HuH-7 (cell line): ENCODE results near the gene MDFIC2.
"Not testable (repeated sequence)": the region's sequence is repeated elsewhere in the genome, so short reads cannot be mapped to it uniquely, and the experiment has no call there.

Source experiments
- DNase-seq: peaks from one replicate; pipeline ENCODE4 v3.0.0; 2011; ENCODE audit warnings: low spot score

MDFIC2 gene

DNA sequence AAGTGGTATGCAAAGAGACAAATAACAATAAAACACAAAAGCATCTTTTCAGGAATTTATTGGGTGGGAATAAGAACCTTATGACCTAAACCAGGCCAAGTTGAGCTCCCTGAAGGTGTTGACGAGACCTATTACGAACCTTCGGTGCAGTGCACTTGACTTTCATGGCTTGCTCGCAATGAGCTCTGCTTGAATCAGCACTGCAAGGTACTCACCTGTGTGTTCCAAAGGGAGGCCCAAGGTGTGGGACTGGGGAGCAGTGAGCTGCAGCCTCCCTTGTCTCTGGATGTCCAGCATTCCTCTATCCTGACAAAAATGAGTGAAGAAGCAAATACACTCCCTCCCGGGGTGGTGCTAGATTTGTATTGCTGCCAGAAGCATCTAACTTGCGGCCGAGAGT is at the start of gene MDFIC2:
Gene MDFIC2, minus strand, starts transcription at position 303 of the 400 bp plus-strand sequence. CDS start 665 bp downstream, outside the sequence.
- DNase-seq = no peak

DNA sequence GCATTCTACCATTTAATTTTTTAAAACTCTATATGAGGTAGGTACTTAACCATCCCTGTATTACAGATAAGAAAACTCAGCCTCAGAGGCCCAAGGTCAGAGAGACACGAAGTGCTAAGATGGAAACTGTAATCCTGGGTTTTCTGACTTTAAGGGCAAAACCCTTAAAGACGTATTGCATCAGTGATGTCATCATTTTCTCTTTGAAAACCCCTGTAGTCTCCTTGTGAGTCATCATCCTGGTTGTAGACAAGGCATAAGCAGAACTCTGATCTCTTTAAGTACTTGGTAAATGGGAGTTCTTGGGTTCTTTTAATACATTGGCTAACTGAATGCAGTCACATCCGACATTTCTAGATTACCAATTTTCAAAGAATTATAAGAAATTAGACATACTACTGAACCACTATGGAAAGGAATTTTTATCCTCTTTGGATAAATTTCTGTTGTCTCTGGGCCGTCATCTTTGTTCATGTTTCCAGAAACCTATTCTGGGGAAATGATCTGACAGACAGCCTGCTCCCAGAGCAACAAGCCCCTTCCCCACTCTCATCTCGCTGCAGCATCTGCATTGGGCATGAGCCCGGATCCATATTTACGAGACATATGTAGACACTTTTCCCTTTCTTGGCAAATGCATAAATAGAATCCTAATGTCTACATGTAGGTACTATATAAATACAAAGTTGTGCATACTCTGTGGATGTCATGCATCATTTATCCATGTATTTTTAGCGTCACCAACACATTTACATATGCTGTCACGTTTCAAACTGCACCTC is 48.7 kb upstream of the MDFIC2 start:
- no peak for DNase-seq

GRCh38 chr3:70359711-70360110 is 47.3 kb upstream of the MDFIC2 start:
- no peak for DNase-seq

DNA sequence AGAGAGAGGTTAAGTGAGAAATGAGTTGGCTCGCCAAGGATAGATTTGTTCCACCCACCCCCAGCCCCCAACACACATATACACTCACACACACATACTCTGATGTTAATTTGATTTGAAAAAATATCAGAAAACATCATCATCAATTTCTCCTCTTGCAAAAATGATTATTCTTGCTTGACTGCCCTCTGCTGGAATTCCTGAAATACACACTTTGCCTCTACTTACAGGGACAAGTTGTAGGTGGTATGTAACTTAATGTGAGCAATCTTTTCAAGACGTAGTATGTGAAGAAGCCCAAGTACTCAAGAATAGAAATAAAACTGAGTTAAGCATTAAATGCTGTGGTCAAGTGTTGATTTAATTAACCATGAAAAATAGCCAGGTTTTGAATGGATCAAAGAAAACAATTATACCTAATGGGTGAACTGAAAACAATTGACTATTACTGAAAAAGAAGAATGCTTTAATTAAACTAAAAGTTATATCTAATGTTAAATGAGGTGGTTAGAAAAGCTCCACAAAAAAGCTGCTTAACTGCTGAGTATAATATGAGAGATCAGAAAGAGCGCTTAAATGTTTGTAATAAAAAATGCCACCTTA is 46.6 kb upstream of the MDFIC2 start:
- no peak for DNase-seq

GRCh38 chr3:70352215-70352614 is 39.8 kb upstream of the MDFIC2 start:
- no peak for DNase-seq

DNA sequence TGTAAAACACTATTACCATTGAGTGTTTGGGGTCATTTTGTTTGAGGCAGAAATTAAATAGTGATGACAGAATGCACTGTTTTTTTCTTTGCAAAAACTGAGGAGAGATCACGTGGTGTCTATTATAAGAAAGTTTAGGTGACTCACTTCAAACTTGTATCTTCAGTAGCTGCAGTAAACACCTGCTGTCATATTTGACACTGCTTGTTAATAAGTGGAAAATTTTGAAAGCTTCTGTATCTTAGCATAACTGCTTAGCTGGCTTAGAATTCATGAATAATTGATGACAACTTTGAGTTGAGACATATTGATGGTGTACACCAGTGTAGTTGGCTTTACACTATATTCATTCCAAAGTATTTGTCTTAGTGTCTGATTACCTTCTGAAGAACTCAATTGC is 29.7 kb upstream of the MDFIC2 start:
- no peak for DNase-seq

GRCh38 chr3:70336885-70337284 is 24.4 kb upstream of the MDFIC2 start:
- DNase-seq = not testable (repeated sequence)

GRCh38 chr3:70333080-70333479 is 20.6 kb upstream of the MDFIC2 start:
- DNase-seq = no peak

DNA sequence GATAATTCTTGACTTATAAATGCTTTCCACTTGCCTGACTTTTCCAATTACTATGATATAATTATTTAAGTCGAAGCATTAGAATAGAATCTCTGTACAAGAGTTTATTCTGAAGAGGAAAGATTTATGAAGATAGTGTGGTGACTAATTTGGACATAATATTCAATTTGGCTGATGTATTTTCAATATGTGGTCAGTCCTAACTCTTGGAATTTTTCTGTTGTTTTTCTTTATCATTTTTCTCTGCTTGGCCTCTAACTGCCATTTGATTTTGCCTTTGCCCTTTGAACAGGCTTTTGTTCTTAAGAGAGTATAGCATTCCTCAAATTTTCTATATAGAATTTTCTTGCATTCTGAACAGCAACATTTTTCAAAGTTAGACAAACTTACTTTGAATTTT is 2.6 kb upstream of the MDFIC2 start:
- DNase-seq = no peak

GRCh38 chr3:70310809-70311208 is 1.6 kb downstream of the MDFIC2 start:
- no peak for DNase-seq

DNA sequence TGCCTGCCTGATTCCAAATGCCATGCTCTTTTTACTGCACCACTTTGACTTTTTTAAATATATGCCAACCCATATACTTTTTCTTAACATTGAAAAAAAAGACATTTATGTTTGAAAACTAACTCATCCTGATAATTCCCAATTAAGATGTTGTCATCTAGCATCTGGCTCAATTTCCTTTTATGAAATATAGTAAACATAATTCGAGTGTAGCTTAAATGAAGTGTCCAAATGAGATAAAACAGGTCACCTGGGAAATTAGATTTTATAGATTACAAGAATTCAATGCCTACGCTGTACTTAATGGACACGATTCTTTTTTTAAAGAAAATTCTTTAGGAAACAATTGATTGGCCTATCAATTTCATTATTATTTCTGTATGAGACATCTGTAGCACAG is 2.8 kb downstream of the MDFIC2 start:
- DNase-seq = no peak

GRCh38 chr3:70308760-70309159 is 3.7 kb downstream of the MDFIC2 start:
- peak; percentile 3 for DNase-seq

DNA sequence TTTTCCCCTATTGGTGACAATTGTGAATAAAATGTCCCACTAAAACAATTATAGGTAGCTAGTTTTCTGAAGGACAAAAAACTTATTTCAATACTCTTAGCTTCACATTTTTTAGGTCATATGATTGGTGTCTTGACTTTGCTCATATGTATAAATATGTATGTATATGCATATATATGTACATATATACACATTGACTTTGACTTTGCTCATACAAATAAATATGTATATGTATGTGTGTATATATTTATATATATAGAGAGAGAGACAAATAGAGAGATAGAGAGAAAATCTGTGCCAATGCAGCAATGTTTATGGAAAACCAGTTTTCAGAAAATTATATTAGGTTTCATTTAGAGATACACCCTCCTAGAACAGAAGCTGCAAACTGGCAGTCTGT is 5.7 kb downstream of the MDFIC2 start:
- no peak for DNase-seq

GRCh38 chr3:70298385-70298784 is 14.1 kb downstream of the MDFIC2 start:
- DNase-seq = no peak

DNA sequence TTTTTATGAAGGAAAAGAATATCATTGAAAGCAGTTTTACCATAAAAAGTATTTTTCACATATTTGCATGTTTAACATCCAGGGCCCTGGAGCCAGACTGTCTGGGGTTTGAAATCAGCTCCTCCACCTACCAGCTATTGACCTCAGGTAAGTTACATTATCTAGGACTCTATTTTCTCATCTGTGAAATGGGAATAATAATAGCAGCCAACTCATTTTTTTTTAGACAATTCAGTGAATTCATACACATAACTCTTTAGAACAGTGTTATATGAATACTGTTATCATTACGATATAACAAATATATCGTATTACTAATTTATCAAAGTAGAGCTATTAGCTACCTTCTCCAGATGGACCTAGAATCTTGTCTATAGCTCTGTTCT is 21.3 kb downstream of the MDFIC2 start:
- no peak for DNase-seq

GRCh38 chr3:70290431-70291096 is 21.9 kb downstream of the MDFIC2 start:
- not testable (repeated sequence) for DNase-seq

- no peak for DNase-seq
Observed at GRCh38 chr3:70281663-70282062, 30.8 kb downstream of the MDFIC2 start.

DNA sequence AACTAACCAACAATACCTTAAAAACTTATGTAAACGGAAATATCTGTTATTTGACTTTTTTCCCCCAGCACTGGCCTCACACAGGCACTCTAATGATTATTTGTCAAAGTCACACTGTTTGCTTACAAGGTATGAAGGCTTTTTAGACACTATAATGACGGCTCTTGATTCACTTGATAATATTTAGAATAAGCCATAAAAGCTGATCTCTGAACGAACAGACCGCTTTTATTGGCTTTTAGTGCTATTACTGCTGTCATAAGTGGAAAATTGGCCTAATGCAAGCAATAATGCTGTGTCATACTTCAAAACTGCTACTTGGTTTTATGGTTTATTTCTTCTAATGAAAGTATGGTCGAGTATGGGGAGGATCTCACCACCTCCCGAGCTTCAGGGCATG is 35.1 kb downstream of the MDFIC2 start:
- no peak for DNase-seq

DNA sequence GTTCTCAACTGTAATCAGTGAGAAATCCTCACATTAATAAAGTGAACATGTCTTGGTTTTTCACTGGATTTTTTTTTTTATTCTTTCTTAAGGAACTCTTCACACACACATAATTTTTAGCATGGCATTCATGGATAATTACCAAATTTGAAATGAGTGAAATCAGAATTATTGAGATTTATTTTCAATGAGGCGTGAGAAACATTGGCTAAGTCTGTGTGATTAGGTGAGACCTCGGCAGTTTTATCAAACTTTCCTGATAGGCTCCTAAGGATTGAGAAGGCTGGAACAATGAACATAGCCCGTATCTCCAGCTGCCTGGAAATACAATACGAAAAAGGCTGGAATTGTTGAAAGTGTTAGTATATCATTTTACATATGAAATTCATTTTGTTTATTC is 35.5 kb downstream of the MDFIC2 start:
- no peak for DNase-seq

- no peak for DNase-seq
Observed at GRCh38 chr3:70273492-70273891, 38.9 kb downstream of the MDFIC2 start.

DNA sequence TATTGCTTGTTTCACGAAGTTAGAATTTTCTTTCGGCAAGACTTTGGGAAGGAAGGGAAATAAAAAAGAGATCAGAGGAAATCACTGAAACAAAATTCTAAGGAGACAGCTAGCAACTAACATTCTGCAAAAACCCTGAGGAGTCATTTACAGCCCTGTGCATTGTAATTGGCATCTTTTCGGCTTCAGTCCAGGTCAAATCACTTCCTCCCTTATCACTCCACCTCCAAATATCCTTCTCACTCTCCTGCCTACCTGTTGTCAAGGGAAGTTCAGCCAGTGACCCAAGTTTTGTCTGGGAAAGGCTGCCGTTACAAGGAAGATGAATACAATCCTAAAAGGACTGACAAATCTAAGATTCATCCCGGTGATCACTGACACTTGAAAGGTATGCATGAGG is 39.6 kb downstream of the MDFIC2 start:
- no peak for DNase-seq

DNA sequence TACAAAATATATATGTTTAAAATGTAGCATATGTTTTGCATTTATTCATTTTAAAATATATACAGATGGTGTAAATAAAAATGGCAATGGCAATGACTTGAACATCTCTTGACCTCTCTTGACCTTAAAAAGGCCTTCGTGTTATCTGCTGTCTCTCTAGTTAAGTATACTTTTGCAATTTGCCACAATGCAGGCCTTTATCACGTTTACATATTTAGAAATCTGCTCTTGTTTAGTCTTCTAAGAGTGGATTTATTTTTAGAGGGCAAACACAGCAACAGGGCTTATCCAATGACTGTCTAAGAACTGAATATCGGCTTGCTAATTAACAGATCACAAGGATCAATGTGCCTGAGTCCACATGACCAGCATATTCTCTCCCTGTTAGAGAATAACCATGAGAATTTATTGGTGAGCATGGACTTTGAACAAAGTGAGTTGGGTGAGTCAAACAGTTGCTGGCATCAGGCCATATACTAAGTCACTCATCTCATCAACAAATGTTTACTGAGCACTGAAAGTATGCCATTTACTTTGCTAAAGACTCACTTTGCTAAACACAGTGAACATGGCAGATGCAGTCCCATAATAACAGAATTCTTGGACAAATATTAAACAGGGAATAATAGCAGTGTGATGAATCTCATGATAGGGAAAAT is 48.2 kb downstream of the MDFIC2 start:
- DNase-seq = no peak

DNA sequence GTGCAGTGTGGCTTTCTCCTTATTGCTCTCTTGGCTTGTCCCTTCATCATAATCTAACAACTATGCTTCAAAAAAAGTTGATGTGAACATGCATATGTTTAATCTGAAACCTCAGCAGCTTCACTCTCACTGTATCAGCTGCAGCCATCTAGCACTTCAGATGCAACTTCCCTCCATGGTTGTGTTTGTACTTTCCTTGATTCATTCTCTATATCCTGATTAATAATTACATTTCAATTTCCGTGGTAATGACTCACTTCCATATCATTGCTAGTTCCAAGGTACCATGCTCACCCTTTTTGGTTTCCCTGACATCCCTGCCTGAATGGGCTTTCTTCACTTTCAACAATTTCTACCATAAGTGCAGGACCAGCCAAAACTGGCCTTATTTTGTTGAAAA is 51.2 kb downstream of the MDFIC2 start:
- DNase-seq = no peak
